GM12801 (cell line): ENCODE measurements around the gene RAG1.

Source experiments
- CTCF ChIP-seq: IDR thresholded peaks from one replicate; pipeline ENCODE4 v1.5.1; 2011; ENCODE audit warnings: control low read depth; ENCODE audit not compliant: insufficient read length; ENCODE audit errors: extremely low read depth

The RAG1 gene

GRCh38 chr11:36567694-36568093, at the start of gene RAG1:
RAG1 (plus strand) TSS chr11:36568007; CDS start chr11:36573305, 5,298 bp downstream.
- no peak for TF ChIP-seq CTCF

- no peak for TF ChIP-seq CTCF
Observed at GRCh38 chr11:36530840-36531239, 37.0 kb upstream of the RAG1 start.

- TF ChIP-seq CTCF = no peak
Observed at GRCh38 chr11:36532941-36533601, 34.7 kb upstream of the RAG1 start.

- TF ChIP-seq CTCF = no peak
Observed at GRCh38 chr11:36534276-36534840, 33.4 kb upstream of the RAG1 start.

- TF ChIP-seq CTCF = no peak
Observed at GRCh38 chr11:36540998-36541397, 26.8 kb upstream of the RAG1 start.

GRCh38 chr11:36550385-36551115, 17.3 kb upstream of the RAG1 start:
- TF ChIP-seq CTCF = no peak

GRCh38 chr11:36557991-36558390, 9.8 kb upstream of the RAG1 start:
- no peak for TF ChIP-seq CTCF
